CD4-positive, alpha-beta T cell treated with Interleukin-15 for 1 hour (primary cell): ENCODE data around the gene EXOC6B.

Source experiments
- DNase-seq: peaks from one replicate; pipeline ENCODE4 v3.0.0-alpha.2; 2020

EXOC6B gene

GRCh38 chr2:72785517-72785916 lies 40.3 kb downstream of the EXOC6B start:
- DNase-seq, result no peak

- DNase-seq, result no peak
Measured at GRCh38 chr2:72782520-72782919, 43.3 kb downstream of the EXOC6B start.

GRCh38 chr2:72781480-72781879 lies 44.4 kb downstream of the EXOC6B start:
- no peak for DNase-seq

GRCh38 chr2:72780477-72780876 lies 45.4 kb downstream of the EXOC6B start:
- no peak for DNase-seq

- no peak for DNase-seq
Measured at GRCh38 chr2:72779495-72779894, 46.3 kb downstream of the EXOC6B start.

GRCh38 chr2:72778410-72778809 lies 47.4 kb downstream of the EXOC6B start:
- DNase-seq, result no peak

- no peak for DNase-seq
Measured at GRCh38 chr2:72770879-72771461, 54.9 kb downstream of the EXOC6B start.

- DNase-seq, result no peak
Measured at GRCh38 chr2:72765997-72766609, 59.7 kb downstream of the EXOC6B start.

- no peak for DNase-seq
Measured at GRCh38 chr2:72762276-72762675, 63.6 kb downstream of the EXOC6B start.

- no peak for DNase-seq
Measured at GRCh38 chr2:72759755-72760154, 66.1 kb downstream of the EXOC6B start.

GRCh38 chr2:72757177-72757775 lies 68.6 kb downstream of the EXOC6B start:
- no peak for DNase-seq

GRCh38 chr2:72755647-72756423 lies 70.0 kb downstream of the EXOC6B start:
- no peak for DNase-seq

- no peak for DNase-seq
Measured at GRCh38 chr2:72754628-72755320, 71.1 kb downstream of the EXOC6B start.

- DNase-seq, result no peak
Measured at GRCh38 chr2:72750977-72751639, 74.7 kb downstream of the EXOC6B start.

GRCh38 chr2:72750466-72750865 lies 75.4 kb downstream of the EXOC6B start:
- no peak for DNase-seq

- no peak for DNase-seq
Measured at GRCh38 chr2:72747344-72747743, 78.5 kb downstream of the EXOC6B start.

GRCh38 chr2:72745679-72746368 lies 80.0 kb downstream of the EXOC6B start:
- no peak for DNase-seq

GRCh38 chr2:72744049-72744448 lies 81.8 kb downstream of the EXOC6B start:
- no peak for DNase-seq

- DNase-seq, result no peak
Measured at GRCh38 chr2:72743481-72743880, 82.4 kb downstream of the EXOC6B start.

- DNase-seq, result no peak
Measured at GRCh38 chr2:72738096-72738495, 87.7 kb downstream of the EXOC6B start.

GRCh38 chr2:72734432-72734831 lies 91.4 kb downstream of the EXOC6B start:
- no peak for DNase-seq

- DNase-seq, result no peak
Measured at GRCh38 chr2:72731116-72731515, 94.7 kb downstream of the EXOC6B start.
